Putamen (tissue), 1 donor: ENCODE data around the gene CCDC141.

ENCODE experiments used
- DNase-seq: peaks from one replicate; pipeline ENCODE4 v3.0.0-alpha.2; 2016; ENCODE audit warnings: low spot score

The CCDC141 gene

GRCh38 chr2:178910005-178910404, 139.9 kb downstream of the CCDC141 start:
- no peak for DNase-seq

GRCh38 chr2:178909507-178909906, 140.4 kb downstream of the CCDC141 start:
- no peak for DNase-seq

GRCh38 chr2:178908810-178909209, 141.1 kb downstream of the CCDC141 start:
- no peak for DNase-seq

GRCh38 chr2:178905261-178905660, 144.7 kb downstream of the CCDC141 start:
- no peak for DNase-seq

GRCh38 chr2:178899656-178900055, 150.3 kb downstream of the CCDC141 start:
- no peak for DNase-seq

GRCh38 chr2:178895872-178896271, 154.1 kb downstream of the CCDC141 start:
- no peak for DNase-seq

GRCh38 chr2:178895171-178895570, 154.8 kb downstream of the CCDC141 start:
- no peak for DNase-seq

GRCh38 chr2:178892751-178893625, 156.9 kb downstream of the CCDC141 start:
- DNase-seq, result no peak

GRCh38 chr2:178891959-178892485, 157.9 kb downstream of the CCDC141 start:
- no peak for DNase-seq

GRCh38 chr2:178891265-178891958, 158.5 kb downstream of the CCDC141 start:
- peak; percentile 58 for DNase-seq

- no peak for DNase-seq
Measured at GRCh38 chr2:178886006-178886405, 163.9 kb downstream of the CCDC141 start.

GRCh38 chr2:178884440-178884839, 165.5 kb downstream of the CCDC141 start:
- no peak for DNase-seq

GRCh38 chr2:178882666-178883440, 167.1 kb downstream of the CCDC141 start:
- DNase-seq, result no peak

- DNase-seq, result no peak
Measured at GRCh38 chr2:178881075-178881474, 168.9 kb downstream of the CCDC141 start.

- DNase-seq, result no peak
Measured at GRCh38 chr2:178880257-178880656, 169.7 kb downstream of the CCDC141 start.

GRCh38 chr2:178877874-178878273, 172.1 kb downstream of the CCDC141 start:
- no peak for DNase-seq

GRCh38 chr2:178874529-178875240, 175.3 kb downstream of the CCDC141 start:
- DNase-seq, result no peak

- no peak for DNase-seq
Measured at GRCh38 chr2:178873912-178874311, 176.0 kb downstream of the CCDC141 start.

- no peak for DNase-seq
Measured at GRCh38 chr2:178871536-178871935, 178.4 kb downstream of the CCDC141 start.

GRCh38 chr2:178870703-178871102, 179.2 kb downstream of the CCDC141 start:
- no peak for DNase-seq

GRCh38 chr2:178865999-178866398, 183.9 kb downstream of the CCDC141 start:
- peak; percentile 17 for DNase-seq
